Tibial nerve (tissue), 4 donors: ENCODE results near the gene IL17RD. TPM values are rescaled to one million over a fixed set of nuclear protein-coding genes. Genes with fewer than 3 reads are reported as not detected.

Experiments
- DNase-seq, 2 donors: peaks; one replicate each; pipeline ENCODE4 v3.0.0-alpha.2; 2019; ENCODE audit warnings: low spot score in 2 of 2
- H3K27ac ChIP-seq, 4 donors: fragments of 200-600 bp; sonication (generic) in 3 of 4; one replicate each; pipeline ENCODE4 v1.5.1; 2017 to 2019; ENCODE audit warnings: mild to moderate bottlenecking in 1 of 4
- H3K27me3 ChIP-seq, 2 donors: fragments of 200-600 bp; sonication (generic) in 1 of 2; one replicate each; pipeline versions ENCODE4 v1.5.1 to v1.6.0; 2017 to 2019
- H3K36me3 ChIP-seq, 3 donors: fragments of 200-600 bp; sonication (generic); one replicate each; pipeline ENCODE4 v1.5.1; 2018 to 2019
- H3K4me1 ChIP-seq, 4 donors: fragments of 200-600 bp; sonication (generic) in 3 of 4; one replicate each; pipeline ENCODE4 v1.5.1; 2017 to 2019
- H3K4me3 ChIP-seq, 4 donors: fragments of 200-600 bp; sonication (generic) in 3 of 4; one replicate each; pipeline ENCODE4 v1.5.1; 2017 to 2019; ENCODE audit warnings: mild to moderate bottlenecking in 1 of 4, moderate library complexity in 1 of 4
- H3K9me3 ChIP-seq, 4 donors: fragments of 200-600 bp; sonication (generic) in 3 of 4; one replicate each; pipeline ENCODE4 v1.5.1; 2017 to 2019
- CTCF ChIP-seq, 5 experiments: fragments of 200-600 bp in 3 of 5; fragments of 450-650 bp in 2 of 5; sonication (generic) in 3 of 5; IDR thresholded peaks; one replicate each; pipeline ENCODE4 v1.5.1; 2016 to 2019; ENCODE audit warnings: antibody characterized with exemption in 5 of 5, mild to moderate bottlenecking in 3 of 5, moderate library complexity in 2 of 5
- EP300 ChIP-seq, 2 donors: sonication (generic); formaldehyde crosslinking; IDR thresholded peaks; one replicate each; pipeline ENCODE4 v1.6.1; 2017; ENCODE audit warnings: antibody characterized with exemption in 2 of 2, mild to moderate bottlenecking in 1 of 2
- POLR2A ChIP-seq, 2 donors: fragments of 450-650 bp; IDR thresholded peaks; one replicate each; pipeline ENCODE4 v1.6.1; 2017; ENCODE audit warnings: antibody characterized with exemption in 2 of 2, mild to moderate bottlenecking in 2 of 2, moderate library complexity in 2 of 2
- WGBS, 2 donors: methylation state at CpG; one replicate each; pipeline ENCODE4 v1.1.5; 2018; 5-methylcytosine and 5-hydroxymethylcytosine counted together
- total RNA-seq, 4 donors: library from RNA; depleted of rRNA; stranded (reverse); fragments of >200 nt; gene quantifications; one replicate each; pipeline ENCODE4 v1.1.0, GENCODE V29; 2016

The IL17RD gene
- total RNA-seq, 4 donors from 2014 or later = 9.8 to 13.8 (median 10.1) TPM

GRCh38 chr3:57158813-57159738 is 6.1 kb downstream of the IL17RD start:
- Histone ChIP-seq H3K9me3 (no peaks in the 10 kb centered on the region), H3K4me1 (peaks cover 0 to 65% (median 8%) of the 10 kb centered on the region in 4 donors), H3K27me3 (no peaks in the 10 kb centered on the region), H3K4me3 (no peak overlapping the region), H3K36me3 (no peaks in the 10 kb centered on the region), H3K27ac (peak overlapping the region in 2 of 4 donors; percentile 61 to 69)
- TF ChIP-seq EP300 (IDR thresholded peaks at IDR 0.05) = no peak
- no peak for TF ChIP-seq CTCF (IDR thresholded peaks at IDR 0.05)
- no peak for TF ChIP-seq POLR2A (IDR thresholded peaks at IDR 0.05)
- no peak for DNase-seq
- 34 to 52% methylated on average over 8 of the region's 8 CpGs for WGBS, 2 donors

GRCh38 chr3:57158325-57158724 is 6.8 kb downstream of the IL17RD start:
- Histone ChIP-seq H3K27ac (no peak overlapping the region), H3K36me3 (no peaks in the 10 kb centered on the region), H3K9me3 (no peaks in the 10 kb centered on the region), H3K27me3 (no peaks in the 10 kb centered on the region), H3K4me1 (peaks cover 0 to 61% (median 8%) of the 10 kb centered on the region in 4 donors), H3K4me3 (no peak overlapping the region)
- WGBS, 2 donors = 71 to 78% methylated on average over 3 of the region's 3 CpGs
- DNase-seq = no peak
- TF ChIP-seq EP300 (IDR thresholded peaks at IDR 0.05) (no peak), CTCF (IDR thresholded peaks at IDR 0.05) (no peak), POLR2A (IDR thresholded peaks at IDR 0.05) (no peak)

GRCh38 chr3:57157545-57157944 is 7.6 kb downstream of the IL17RD start:
- H3K27ac ChIP-seq = no peak overlapping the region
- no peaks in the 10 kb centered on the region for H3K27me3 ChIP-seq
- 53 to 59% methylated on average over 10 of the region's 10 CpGs for WGBS, 2 donors
- no peaks in the 10 kb centered on the region for H3K9me3 ChIP-seq
- no peaks in the 10 kb centered on the region for H3K36me3 ChIP-seq
- H3K4me1 ChIP-seq = peaks cover 0 to 61% (median 12%) of the 10 kb centered on the region in 4 donors
- no peak for DNase-seq
- no peak overlapping the region for H3K4me3 ChIP-seq
- TF ChIP-seq POLR2A (IDR thresholded peaks at IDR 0.05) (no peak), EP300 (IDR thresholded peaks at IDR 0.05) (no peak), CTCF (IDR thresholded peaks at IDR 0.05) (no peak)

GRCh38 chr3:57155310-57155643 is 9.9 kb downstream of the IL17RD start:
- H3K27me3 ChIP-seq = no peaks in the 10 kb centered on the region
- H3K27ac ChIP-seq = no peak overlapping the region
- DNase-seq = no peak
- no peaks in the 10 kb centered on the region for H3K36me3 ChIP-seq
- TF ChIP-seq CTCF (IDR thresholded peaks at IDR 0.05) (no peak), POLR2A (IDR thresholded peaks at IDR 0.05) (no peak), EP300 (IDR thresholded peaks at IDR 0.05) (no peak)
- H3K4me1 ChIP-seq = peaks cover 0 to 59% (median 17%) of the 10 kb centered on the region in 4 donors
- no peaks in the 10 kb centered on the region for H3K9me3 ChIP-seq
- WGBS, 2 donors = 79 to 86% methylated on average over 3 of the region's 3 CpGs
- no peak overlapping the region for H3K4me3 ChIP-seq
